K562 (cell line): Measurements from ENCODE around the gene SLC30A1. TPM values are rescaled to one million over a fixed set of nuclear protein-coding genes. Genes with fewer than 3 reads are reported as not detected.

Experiments
- AFF1 ChIP-seq, 2 experiments: fragments of 450-650 bp; IDR thresholded peaks; 2 replicates each; pipeline ENCODE4 v1.6.1; 2018; ENCODE audit warnings: mild to moderate bottlenecking in 2 of 2, low read depth in 1 of 2; ENCODE audit not compliant: partially characterized antibody in 2 of 2
- EGR1 ChIP-seq: fragments of 450-650 bp; conservative IDR thresholded peaks from 2 replicates; pipeline ENCODE4 v1.6.1; 2017; ENCODE audit warnings: mild to moderate bottlenecking
- ELF2 ChIP-seq: fragments of 250-450 bp; sonication (Bioruptor Pico); IDR thresholded peaks from 2 replicates; pipeline ENCODE4 v1.5.0; 2021; ENCODE audit warnings: mild to moderate bottlenecking
- MTA1 ChIP-seq: fragments of 450-650 bp; IDR thresholded peaks from 2 replicates; pipeline ENCODE4 v1.6.1; 2017; ENCODE audit warnings: borderline replicate concordance
- NCOA4 ChIP-seq: fragments of 450-650 bp; IDR thresholded peaks from 2 replicates; pipeline ENCODE4 v1.6.1; 2018; ENCODE audit warnings: mild to moderate bottlenecking; ENCODE audit not compliant: partially characterized antibody
- PHB ChIP-seq: fragments of 250-450 bp; sonication (Bioruptor Pico); IDR thresholded peaks from 2 replicates; pipeline ENCODE4 v1.5.0; 2021
- POU5F1 ChIP-seq: fragments of 150-350 bp; IDR thresholded peaks from 2 replicates; pipeline ENCODE4 v1.6.1; 2014; ENCODE audit warnings: borderline replicate concordance, low read length, low read depth, mild to moderate bottlenecking; ENCODE audit not compliant: partially characterized antibody
- SAFB ChIP-seq: fragments of 200-400 bp; formaldehyde crosslinking; IDR thresholded peaks from 2 replicates; pipeline ENCODE4 v1.6.1; 2017; ENCODE audit warnings: low read depth, low read length, borderline replicate concordance
- TAF1 ChIP-seq: IDR thresholded peaks from 2 replicates; pipeline ENCODE4 v1.6.1; 2011; ENCODE audit warnings: mild to moderate bottlenecking, low read length, moderate library complexity; ENCODE audit not compliant: insufficient read depth, control insufficient read depth, severe bottlenecking; ENCODE audit errors: extremely low read depth
- TCF7L2 ChIP-seq: fragments of 150-350 bp; IDR thresholded peaks from 2 replicates; pipeline ENCODE4 v1.6.1; 2016; ENCODE audit warnings: low read depth, mild to moderate bottlenecking, low read length, moderate library complexity
- TRIM28 ChIP-seq: fragments of 450-650 bp; IDR thresholded peaks from 2 replicates; pipeline ENCODE4 v1.6.1; 2017
- XRCC3 ChIP-seq: fragments of 450-650 bp; IDR thresholded peaks from 2 replicates; pipeline ENCODE4 v1.6.1; 2017; ENCODE audit warnings: mild to moderate bottlenecking, moderate library complexity
- ZNF583 ChIP-seq: fragments of 250-450 bp; sonication (Bioruptor Pico); IDR thresholded peaks from 2 replicates; pipeline ENCODE4 v1.4.0; 2020
- ZNF589 ChIP-seq: fragments of 200-800 bp; sonication (Bioruptor generic); IDR thresholded peaks from 2 replicates; pipeline ENCODE4 v1.6.1; 2016; ENCODE audit warnings: low read depth, missing genetic modification characterization, missing compliant biosample characterization
- ZSCAN29 ChIP-seq: fragments of 450-650 bp; IDR thresholded peaks from 2 replicates; pipeline ENCODE4 v1.6.1; 2017
- polyA plus RNA-seq, 8 experiments: library from polyadenylated mRNA; depleted of rRNA in 4 of 8; stranded (reverse) in 5 of 8; unstranded in 3 of 8; fragments of >200 nt; fragmentation: Nextera tagmentation in 2 of 8; fragmentation: Illumina TruSeq in 1 of 8; extraction: Ambion mirVana in 2 of 8; extraction: Trizol in 1 of 8; gene quantifications; 2 replicates each; pipeline versions ENCODE4 v1.2.1 to v1.2.3, GENCODE V29; 2011 to 2014; ENCODE audit warnings: inconsistent platforms in 1 of 8, missing spikeins in 1 of 8
- total RNA-seq, 7 experiments: library from RNA; depleted of rRNA in 6 of 7; stranded (reverse); fragments of >200 nt in 6 of 7; fragmentation: Illumina TruSeq in 2 of 7; extraction: Trizol in 2 of 7; gene quantifications; 2 replicates each; pipeline versions ENCODE4 v1.2.1 to v1.2.3, GENCODE V29; 2011 to 2021; ENCODE audit warnings: low replicate concordance in 1 of 7
- TF ChIP-seq, protein P1 (sequence below): fragments of 200-800 bp; sonication (Bioruptor generic); IDR thresholded peaks from 2 replicates; pipeline ENCODE4 v1.6.1; 2017; ENCODE audit warnings: missing genetic modification characterization, missing compliant biosample characterization
- TF ChIP-seq, protein P2 (sequence below): IDR thresholded peaks from 2 replicates; pipeline ENCODE4 v1.6.1; 2012; ENCODE audit warnings: low read depth, low read length, improper control_type of control experiment, borderline replicate concordance
- TF ChIP-seq, protein P3 (sequence below): sonication (generic); formaldehyde crosslinking; IDR thresholded peaks from 2 replicates; pipeline ENCODE4 v1.8.0; 2022; ENCODE audit warnings: mild to moderate bottlenecking, missing genetic modification reagents, borderline replicate concordance

The SLC30A1 gene
- total and polyA plus RNA-seq, 9 of the 15 experiments (the other 6 are each of a cell fraction or from before 2014, with no cell fraction given): 4.1 to 14.4 (median 6.6) TPM

DNA sequence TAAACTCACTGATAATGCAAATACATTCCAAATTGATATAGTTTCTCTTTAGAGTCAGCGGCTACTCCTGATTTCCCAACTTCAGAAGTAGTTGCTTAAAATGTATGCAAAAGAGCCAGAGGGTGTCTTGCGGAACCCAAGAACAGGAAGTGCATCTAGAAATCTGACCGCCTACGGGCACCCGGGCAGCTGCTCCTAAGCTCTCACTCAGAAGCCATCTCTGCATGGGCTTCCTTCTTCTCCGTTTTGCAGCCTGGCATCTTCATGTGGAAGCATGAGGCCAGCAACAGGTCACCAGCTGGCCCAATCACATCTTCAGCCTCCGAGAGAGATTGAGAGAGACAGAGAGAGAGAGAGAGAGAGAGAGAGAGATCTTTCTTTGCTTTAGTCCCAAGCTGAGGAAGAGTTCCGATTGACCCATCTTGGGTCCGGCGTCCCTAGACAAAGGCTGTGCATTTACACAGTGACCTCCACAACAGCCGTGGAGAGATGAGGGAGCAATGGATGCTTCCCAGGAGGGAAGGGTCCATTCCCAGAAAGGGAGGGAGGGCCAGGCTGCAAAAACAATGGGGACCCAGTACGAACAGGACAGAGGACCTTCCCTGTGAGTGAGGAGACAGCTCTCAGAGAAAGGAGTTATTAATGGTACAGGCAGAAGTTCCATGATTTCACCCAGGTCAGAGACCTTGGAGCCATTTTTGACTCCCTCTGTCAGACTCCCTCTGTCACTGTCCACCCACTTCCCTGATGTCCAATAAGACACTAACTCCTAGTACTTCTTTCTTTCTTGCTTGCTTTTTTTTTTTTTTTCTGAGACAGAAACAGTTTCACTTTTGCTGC is 28.2 kb upstream of the SLC30A1 start (continued):
- TF ChIP-seq AFF1 (IDR thresholded peaks at IDR 0.05; ENCODE audit: low read depth in 1 of 2, partially characterized antibody in 2 of 2) (peak in 1 of 2 experiments; percentile 12), ZNF583 (no peak; the same call in 1 of the 2 replicates), EGR1 (no peak; the same call in 1 of the 2 replicates), TAF1 (peak; percentile 73), SAFB (no peak), ZNF589 (peak; percentile 75; the same call in 1 of the 2 replicates), TCF7L2 (0 out of 2 replicates have a peak, but pooled peaks have one; percentile 44), MTA1 (no peak), ELF2 (CRISPR knock-in tag) (no peak; the same call in 1 of the 2 replicates), XRCC3 (no peak), NCOA4 (no peak), TRIM28 (no peak), PHB (CRISPR knock-in tag) (no peak), POU5F1 (no peak), ZSCAN29 (no peak)
- TF ChIP-seq, protein P1, sequence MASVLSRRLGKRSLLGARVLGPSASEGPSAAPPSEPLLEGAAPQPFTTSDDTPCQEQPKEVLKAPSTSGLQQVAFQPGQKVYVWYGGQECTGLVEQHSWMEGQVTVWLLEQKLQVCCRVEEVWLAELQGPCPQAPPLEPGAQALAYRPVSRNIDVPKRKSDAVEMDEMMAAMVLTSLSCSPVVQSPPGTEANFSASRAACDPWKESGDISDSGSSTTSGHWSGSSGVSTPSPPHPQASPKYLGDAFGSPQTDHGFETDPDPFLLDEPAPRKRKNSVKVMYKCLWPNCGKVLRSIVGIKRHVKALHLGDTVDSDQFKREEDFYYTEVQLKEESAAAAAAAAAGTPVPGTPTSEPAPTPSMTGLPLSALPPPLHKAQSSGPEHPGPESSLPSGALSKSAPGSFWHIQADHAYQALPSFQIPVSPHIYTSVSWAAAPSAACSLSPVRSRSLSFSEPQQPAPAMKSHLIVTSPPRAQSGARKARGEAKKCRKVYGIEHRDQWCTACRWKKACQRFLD: no peak
- TF ChIP-seq, protein P2, sequence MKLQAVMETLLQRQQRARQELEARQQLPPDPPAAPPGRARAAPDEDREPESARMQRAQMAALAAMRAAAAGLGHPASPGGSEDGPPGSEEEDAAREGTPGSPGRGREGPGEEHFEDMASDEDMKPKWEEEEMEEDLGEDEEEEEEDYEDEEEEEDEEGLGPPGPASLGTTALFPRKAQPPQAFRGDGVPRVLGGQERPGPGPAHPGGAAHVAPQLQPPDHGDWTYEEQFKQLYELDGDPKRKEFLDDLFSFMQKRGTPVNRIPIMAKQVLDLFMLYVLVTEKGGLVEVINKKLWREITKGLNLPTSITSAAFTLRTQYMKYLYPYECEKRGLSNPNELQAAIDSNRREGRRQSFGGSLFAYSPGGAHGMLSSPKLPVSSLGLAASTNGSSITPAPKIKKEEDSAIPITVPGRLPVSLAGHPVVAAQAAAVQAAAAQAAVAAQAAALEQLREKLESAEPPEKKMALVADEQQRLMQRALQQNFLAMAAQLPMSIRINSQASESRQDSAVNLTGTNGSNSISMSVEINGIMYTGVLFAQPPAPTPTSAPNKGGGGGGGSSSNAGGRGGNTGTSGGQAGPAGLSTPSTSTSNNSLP: no peak
- TF ChIP-seq, protein P3, sequence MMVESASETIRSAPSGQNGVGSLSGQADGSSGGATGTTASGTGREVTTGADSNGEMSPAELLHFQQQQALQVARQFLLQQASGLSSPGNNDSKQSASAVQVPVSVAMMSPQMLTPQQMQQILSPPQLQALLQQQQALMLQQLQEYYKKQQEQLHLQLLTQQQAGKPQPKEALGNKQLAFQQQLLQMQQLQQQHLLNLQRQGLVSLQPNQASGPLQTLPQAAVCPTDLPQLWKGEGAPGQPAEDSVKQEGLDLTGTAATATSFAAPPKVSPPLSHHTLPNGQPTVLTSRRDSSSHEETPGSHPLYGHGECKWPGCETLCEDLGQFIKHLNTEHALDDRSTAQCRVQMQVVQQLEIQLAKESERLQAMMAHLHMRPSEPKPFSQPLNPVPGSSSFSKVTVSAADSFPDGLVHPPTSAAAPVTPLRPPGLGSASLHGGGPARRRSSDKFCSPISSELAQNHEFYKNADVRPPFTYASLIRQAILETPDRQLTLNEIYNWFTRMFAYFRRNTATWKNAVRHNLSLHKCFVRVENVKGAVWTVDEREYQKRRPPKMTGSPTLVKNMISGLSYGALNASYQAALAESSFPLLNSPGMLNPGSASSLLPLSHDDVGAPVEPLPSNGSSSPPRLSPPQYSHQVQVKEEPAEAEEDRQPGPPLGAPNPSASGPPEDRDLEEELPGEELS: no peak
